ENCODE measurements around the gene MRI1. TPM values are rescaled to one million over a fixed set of nuclear protein-coding genes. Genes with fewer than 3 reads are reported as not detected.

The MRI1 gene
- total RNA-seq, 2 experiments from 2014 or later: 20.4 to 21.1 TPM

DNA sequence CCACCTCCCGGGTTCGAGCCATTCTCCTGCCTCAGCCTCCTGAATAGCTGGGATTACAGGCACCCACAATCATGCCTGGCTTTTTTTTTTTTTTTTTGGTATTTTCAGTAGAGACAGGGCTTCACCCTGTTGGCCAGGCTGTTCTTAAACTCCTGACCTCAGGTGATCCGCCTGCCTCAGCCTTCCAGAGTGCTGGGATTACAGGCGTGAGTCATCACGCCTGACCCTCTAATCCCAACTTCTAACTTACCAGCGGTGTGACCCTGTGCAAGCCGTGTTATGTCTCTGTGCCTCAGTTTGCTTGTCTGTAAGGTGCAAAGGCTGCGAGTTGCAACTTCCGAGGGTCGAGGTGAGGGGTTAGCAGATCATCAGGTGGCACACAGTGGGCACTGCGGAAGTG is 48.2 kb downstream of the MRI1 start:
- ATAC-seq (ENCODE audit: poor library complexity) (no peak), DNase-seq (no peak)
- H3K27me3 ChIP-seq (ENCODE audit: control insufficient read depth in 1 of 2, insufficient read depth in 2 of 2, low read length in 2 of 2): no peaks in the 10 kb centered on the region
- Mint-ChIP-seq H3K36me3 (ENCODE audit: low read depth) (peaks cover 19% of the 10 kb centered on the region), H3K27ac (no peak overlapping the region), H3K4me3 (no peak overlapping the region), H3K27me3 (no peaks in the 10 kb centered on the region), H3K9me3 (no peaks in the 10 kb centered on the region), H3K4me1 (ENCODE audit: low read depth) (peaks cover 8% of the 10 kb centered on the region)
- ChIA-PET POLR2A (no interaction called here), CTCF (interaction anchor here (0.6 to 0.7 kb wide), 2 partner anchors 9 to 55 kb away, joined by 3 to 4 read pairs; no protein-coding TSS in a partner anchor)
- H3K4me1 ChIP-seq (ENCODE audit: insufficient read depth, low read length): peaks cover 4% of the 10 kb centered on the region
- peaks cover 14% of the 10 kb centered on the region for H3K36me3 ChIP-seq (ENCODE audit: insufficient read depth, low read length)
- no peaks in the 10 kb centered on the region for H3K9me3 ChIP-seq (ENCODE audit: control insufficient read depth in 1 of 2, insufficient read depth in 1 of 2, low read length in 2 of 2)
- TF ChIP-seq, protein P1, sequence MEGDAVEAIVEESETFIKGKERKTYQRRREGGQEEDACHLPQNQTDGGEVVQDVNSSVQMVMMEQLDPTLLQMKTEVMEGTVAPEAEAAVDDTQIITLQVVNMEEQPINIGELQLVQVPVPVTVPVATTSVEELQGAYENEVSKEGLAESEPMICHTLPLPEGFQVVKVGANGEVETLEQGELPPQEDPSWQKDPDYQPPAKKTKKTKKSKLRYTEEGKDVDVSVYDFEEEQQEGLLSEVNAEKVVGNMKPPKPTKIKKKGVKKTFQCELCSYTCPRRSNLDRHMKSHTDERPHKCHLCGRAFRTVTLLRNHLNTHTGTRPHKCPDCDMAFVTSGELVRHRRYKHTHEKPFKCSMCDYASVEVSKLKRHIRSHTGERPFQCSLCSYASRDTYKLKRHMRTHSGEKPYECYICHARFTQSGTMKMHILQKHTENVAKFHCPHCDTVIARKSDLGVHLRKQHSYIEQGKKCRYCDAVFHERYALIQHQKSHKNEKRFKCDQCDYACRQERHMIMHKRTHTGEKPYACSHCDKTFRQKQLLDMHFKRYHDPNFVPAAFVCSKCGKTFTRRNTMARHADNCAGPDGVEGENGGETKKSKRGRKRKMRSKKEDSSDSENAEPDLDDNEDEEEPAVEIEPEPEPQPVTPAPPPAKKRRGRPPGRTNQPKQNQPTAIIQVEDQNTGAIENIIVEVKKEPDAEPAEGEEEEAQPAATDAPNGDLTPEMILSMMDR (IDR thresholded peaks at IDR 0.05): no peak
- intact Hi-C loops (cut with DNase I, micrococcal nuclease): no loop called here
- no peak overlapping the region for H3K4me3 ChIP-seq (ENCODE audit: low read length)
- no peak overlapping the region for H3K27ac ChIP-seq (ENCODE audit: low read depth in 1 of 2, low read length in 2 of 2)

DNA sequence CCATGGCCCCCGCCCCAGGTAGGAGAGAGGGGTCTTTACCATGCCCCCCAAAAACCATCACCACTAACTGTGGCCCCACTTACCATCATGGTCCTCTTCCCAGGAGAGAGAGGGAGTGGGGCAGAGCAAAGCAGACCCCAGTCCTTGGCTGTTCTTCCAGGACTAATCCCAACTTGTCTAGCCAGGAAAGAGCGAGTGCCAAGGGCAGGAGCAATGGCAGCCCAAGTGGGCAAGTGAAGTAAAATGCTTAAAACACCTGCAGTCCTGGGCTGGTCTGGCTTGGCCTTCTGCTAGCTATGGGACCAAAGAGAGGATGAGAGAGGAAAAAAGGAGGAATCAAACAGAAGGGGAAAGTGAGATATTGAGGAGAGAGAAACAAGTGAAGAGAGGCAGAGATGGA is 48.8 kb downstream of the MRI1 start:
- Histone ChIP-seq H3K27ac (ENCODE audit: low read depth in 1 of 2, low read length in 2 of 2) (no peak overlapping the region), H3K4me3 (ENCODE audit: low read length) (no peak overlapping the region), H3K27me3 (ENCODE audit: control insufficient read depth in 1 of 2, insufficient read depth in 2 of 2, low read length in 2 of 2) (no peaks in the 10 kb centered on the region), H3K36me3 (ENCODE audit: insufficient read depth, low read length) (peaks cover 9% of the 10 kb centered on the region), H3K9me3 (ENCODE audit: control insufficient read depth in 1 of 2, insufficient read depth in 1 of 2, low read length in 2 of 2) (no peaks in the 10 kb centered on the region), H3K4me1 (ENCODE audit: insufficient read depth, low read length) (peaks cover 4% of the 10 kb centered on the region)
- DNase-seq (no peak), ATAC-seq (ENCODE audit: poor library complexity) (no peak)
- Mint-ChIP-seq H3K27ac (no peak overlapping the region), H3K4me1 (ENCODE audit: low read depth) (peaks cover 10% of the 10 kb centered on the region), H3K9me3 (no peaks in the 10 kb centered on the region), H3K27me3 (no peaks in the 10 kb centered on the region), H3K4me3 (no peak overlapping the region), H3K36me3 (ENCODE audit: low read depth) (peaks cover 19% of the 10 kb centered on the region)
- intact Hi-C loops (cut with DNase I, micrococcal nuclease): no loop called here
- TF ChIP-seq, protein P1 (IDR thresholded peaks at IDR 0.05): no peak
- CTCF ChIA-PET: no interaction called here
- POLR2A ChIA-PET: interaction anchor here (0.7 kb wide), 1 partner anchor 34 kb away, joined by 4 read pairs; no protein-coding TSS in a partner anchor

DNA sequence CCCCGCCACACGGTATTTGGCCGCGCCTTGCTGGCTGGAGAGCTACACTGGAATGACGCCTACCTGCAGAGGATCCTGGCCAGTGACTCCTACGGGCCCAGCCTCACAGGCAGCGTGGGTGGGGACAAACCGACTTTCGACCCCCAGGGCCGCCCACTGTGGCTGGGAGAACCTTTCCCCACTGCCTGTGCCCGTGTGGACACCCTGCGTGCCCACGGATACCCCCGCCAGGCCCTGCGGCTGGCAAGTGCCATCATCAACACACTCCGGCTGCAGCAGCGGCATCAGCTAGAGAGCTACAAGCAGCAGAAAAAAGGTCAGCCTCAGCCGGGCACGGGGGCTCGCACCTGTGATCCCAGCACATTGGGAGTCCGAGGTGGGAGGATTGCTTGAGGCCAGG is 50.2 kb downstream of the MRI1 start:
- CTCF ChIA-PET: no interaction called here
- peaks cover 9% of the 10 kb centered on the region for H3K36me3 ChIP-seq (ENCODE audit: insufficient read depth, low read length)
- intact Hi-C loops (cut with DNase I, micrococcal nuclease): no loop called here
- Mint-ChIP-seq H3K4me3 (no peak overlapping the region), H3K36me3 (ENCODE audit: low read depth) (peaks cover 15% of the 10 kb centered on the region), H3K27me3 (no peaks in the 10 kb centered on the region), H3K4me1 (ENCODE audit: low read depth) (peaks cover 13% of the 10 kb centered on the region), H3K9me3 (no peaks in the 10 kb centered on the region), H3K27ac (no peak overlapping the region)
- no peak overlapping the region for H3K27ac ChIP-seq (ENCODE audit: low read depth in 1 of 2, low read length in 2 of 2)
- DNase-seq (peak in 1 of 14 experiments; percentile 24), ATAC-seq (ENCODE audit: poor library complexity) (no peak)
- peaks cover 4% of the 10 kb centered on the region for H3K4me1 ChIP-seq (ENCODE audit: insufficient read depth, low read length)
- POLR2A ChIA-PET: no interaction called here
- H3K27me3 ChIP-seq (ENCODE audit: control insufficient read depth in 1 of 2, insufficient read depth in 2 of 2, low read length in 2 of 2): no peaks in the 10 kb centered on the region
- no peaks in the 10 kb centered on the region for H3K9me3 ChIP-seq (ENCODE audit: control insufficient read depth in 1 of 2, insufficient read depth in 1 of 2, low read length in 2 of 2)
- no peak overlapping the region for H3K4me3 ChIP-seq (ENCODE audit: low read length)
- TF ChIP-seq, protein P1 (IDR thresholded peaks at IDR 0.05): no peak
